ENCODE data around the gene OLFM1.
"Not testable (repeated sequence)": the region's sequence is repeated elsewhere in the genome, so short reads cannot be mapped to it uniquely, and the experiment has no call there.

OLFM1 gene

GRCh38 chr9:135060461-135061116, 26.9 kb upstream of the OLFM1 start:
- no peak for DNase-seq (ENCODE audit: low read depth, low spot score)

GRCh38 chr9:135061441-135061840, 26.0 kb upstream of the OLFM1 start:
- no peak for DNase-seq (ENCODE audit: low read depth, low spot score)

- no peak for DNase-seq (ENCODE audit: low read depth, low spot score)
Observed at GRCh38 chr9:135062254-135062653, 25.2 kb upstream of the OLFM1 start.

- DNase-seq (ENCODE audit: low read depth, low spot score), result not testable (repeated sequence)
Observed at GRCh38 chr9:135063466-135063865, 24.0 kb upstream of the OLFM1 start.

- DNase-seq (ENCODE audit: low read depth, low spot score), result not testable (repeated sequence)
Observed at GRCh38 chr9:135063888-135064287, 23.6 kb upstream of the OLFM1 start.

- no peak for DNase-seq (ENCODE audit: low read depth, low spot score)
Observed at GRCh38 chr9:135065151-135065550, 22.3 kb upstream of the OLFM1 start.

- DNase-seq (ENCODE audit: low read depth, low spot score), result no peak
Observed at GRCh38 chr9:135065804-135066203, 21.7 kb upstream of the OLFM1 start.

- no peak for DNase-seq (ENCODE audit: low read depth, low spot score)
Observed at GRCh38 chr9:135066291-135066690, 21.2 kb upstream of the OLFM1 start.

GRCh38 chr9:135067096-135067710, 20.3 kb upstream of the OLFM1 start:
- no peak for DNase-seq (ENCODE audit: low read depth, low spot score)

GRCh38 chr9:135068776-135069415, 18.6 kb upstream of the OLFM1 start:
- DNase-seq (ENCODE audit: low read depth, low spot score), result no peak

GRCh38 chr9:135069558-135070197, 17.8 kb upstream of the OLFM1 start:
- DNase-seq (ENCODE audit: low read depth, low spot score), result no peak

- no peak for DNase-seq (ENCODE audit: low read depth, low spot score)
Observed at GRCh38 chr9:135070198-135070951, 17.1 kb upstream of the OLFM1 start.

- DNase-seq (ENCODE audit: low read depth, low spot score), result no peak
Observed at GRCh38 chr9:135070964-135071735, 16.3 kb upstream of the OLFM1 start.

- DNase-seq (ENCODE audit: low read depth, low spot score), result no peak
Observed at GRCh38 chr9:135073081-135073740, 14.3 kb upstream of the OLFM1 start.

GRCh38 chr9:135073741-135074305, 13.6 kb upstream of the OLFM1 start:
- DNase-seq (ENCODE audit: low read depth, low spot score), result no peak

- DNase-seq (ENCODE audit: low read depth, low spot score), result no peak
Observed at GRCh38 chr9:135074354-135075233, 12.9 kb upstream of the OLFM1 start.

GRCh38 chr9:135075234-135076142, 12.0 kb upstream of the OLFM1 start:
- no peak for DNase-seq (ENCODE audit: low read depth, low spot score)
